ENCODE measurements around the gene SHTN1.

- TF ChIP-seq HCFC1 (IDR thresholded peaks at IDR 0.05; ENCODE audit: low read length): no peak
- TF ChIP-seq FOXK2 (IDR thresholded peaks at IDR 0.05): no peak
- TF ChIP-seq SUPT20H (IDR thresholded peaks at IDR 0.05; ENCODE audit: borderline replicate concordance, control insufficient read depth, low read depth, low read length): no peak
- no peak for TF ChIP-seq NR2F1 (conservative IDR thresholded peaks at IDR 0.05)
- TF ChIP-seq, protein P1, sequence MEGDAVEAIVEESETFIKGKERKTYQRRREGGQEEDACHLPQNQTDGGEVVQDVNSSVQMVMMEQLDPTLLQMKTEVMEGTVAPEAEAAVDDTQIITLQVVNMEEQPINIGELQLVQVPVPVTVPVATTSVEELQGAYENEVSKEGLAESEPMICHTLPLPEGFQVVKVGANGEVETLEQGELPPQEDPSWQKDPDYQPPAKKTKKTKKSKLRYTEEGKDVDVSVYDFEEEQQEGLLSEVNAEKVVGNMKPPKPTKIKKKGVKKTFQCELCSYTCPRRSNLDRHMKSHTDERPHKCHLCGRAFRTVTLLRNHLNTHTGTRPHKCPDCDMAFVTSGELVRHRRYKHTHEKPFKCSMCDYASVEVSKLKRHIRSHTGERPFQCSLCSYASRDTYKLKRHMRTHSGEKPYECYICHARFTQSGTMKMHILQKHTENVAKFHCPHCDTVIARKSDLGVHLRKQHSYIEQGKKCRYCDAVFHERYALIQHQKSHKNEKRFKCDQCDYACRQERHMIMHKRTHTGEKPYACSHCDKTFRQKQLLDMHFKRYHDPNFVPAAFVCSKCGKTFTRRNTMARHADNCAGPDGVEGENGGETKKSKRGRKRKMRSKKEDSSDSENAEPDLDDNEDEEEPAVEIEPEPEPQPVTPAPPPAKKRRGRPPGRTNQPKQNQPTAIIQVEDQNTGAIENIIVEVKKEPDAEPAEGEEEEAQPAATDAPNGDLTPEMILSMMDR (IDR thresholded peaks at IDR 0.05 in 2 of 3, conservative IDR thresholded peaks at IDR 0.05 in 1 of 3; ENCODE audit: control insufficient read depth in 2 of 3, extremely low read depth in 1 of 3, insufficient read depth in 1 of 3, low read depth in 3 of 3, low read length in 3 of 3): no peak
- TF ChIP-seq HDGF (IDR thresholded peaks at IDR 0.05): no peak
- no peak for TF ChIP-seq STAT1 (conservative IDR thresholded peaks at IDR 0.05)
- TF ChIP-seq EZH2 (IDR thresholded peaks at IDR 0.05; ENCODE audit: borderline replicate concordance, control insufficient read depth, low read depth, low read length): no peak
Measured at GRCh38 chr10:116974456-116975005, 30.5 kb downstream of the SHTN1 start.

All from GM12878 (cell line).